PFSK-1 (cell line): Measurements from ENCODE around the gene CDKL5.

Source experiments
- FOXP2 ChIP-seq: optimal IDR thresholded peaks from 2 replicates; pipeline ENCODE3; 2011; ENCODE audit warnings: borderline replicate concordance, control low read depth, inconsistent platforms; ENCODE audit not compliant: insufficient read depth; ENCODE audit errors: extremely low read length, extremely low read depth
- POLR2AphosphoS5 ChIP-seq: IDR thresholded peaks from 2 replicates; pipeline ENCODE4 v1.6.1; 2012; ENCODE audit warnings: low read depth, mild to moderate bottlenecking, control low read depth, low read length, moderate library complexity
- REST ChIP-seq, 2 experiments: IDR thresholded peaks; 2 replicates each; pipeline versions ENCODE4 v1.6.1 to v1.8.0; 2011 to 2012; ENCODE audit warnings: low read depth in 2 of 2, low read length in 2 of 2, control low read depth in 1 of 2, inconsistent platforms in 1 of 2, mild to moderate bottlenecking in 1 of 2, moderate library complexity in 1 of 2; ENCODE audit not compliant: insufficient read depth in 1 of 2
- SIN3A ChIP-seq: IDR thresholded peaks from 2 replicates; pipeline ENCODE4 v1.6.1; 2012; ENCODE audit warnings: mild to moderate bottlenecking, low read length, moderate library complexity, borderline replicate concordance; ENCODE audit not compliant: insufficient read depth
- TAF1 ChIP-seq: IDR thresholded peaks from 2 replicates; pipeline ENCODE4 v1.6.1; 2012; ENCODE audit warnings: low read length, control low read depth, borderline replicate concordance; ENCODE audit not compliant: insufficient read depth

CDKL5 gene

GRCh38 chrX:18582910-18583493 lies 157.6 kb downstream of the CDKL5 start:
- TF ChIP-seq SIN3A (no peak), REST (IDR thresholded peaks at IDR 0.05; ENCODE audit: insufficient read depth in 1 of 2, low read depth in 2 of 2, low read length in 2 of 2) (no peak), POLR2AphosphoS5 (no peak), TAF1 (no peak), FOXP2 (no peak)

GRCh38 chrX:18591834-18592233 lies 166.4 kb downstream of the CDKL5 start:
- TF ChIP-seq SIN3A: no peak
- no peak for TF ChIP-seq TAF1
- TF ChIP-seq POLR2AphosphoS5: no peak
- TF ChIP-seq REST (IDR thresholded peaks at IDR 0.05; ENCODE audit: insufficient read depth in 1 of 2, low read depth in 2 of 2, low read length in 2 of 2): no peak
- TF ChIP-seq FOXP2: no peak

- TF ChIP-seq POLR2AphosphoS5 (no peak), SIN3A (no peak), FOXP2 (no peak), TAF1 (no peak), REST (IDR thresholded peaks at IDR 0.05; ENCODE audit: insufficient read depth in 1 of 2, low read depth in 2 of 2, low read length in 2 of 2) (no peak)
These were observed 168.7 kb downstream of the CDKL5 start for GRCh38 chrX:18594079-18594478.

GRCh38 chrX:18596096-18596495 lies 170.7 kb downstream of the CDKL5 start:
- no peak for TF ChIP-seq REST (IDR thresholded peaks at IDR 0.05; ENCODE audit: insufficient read depth in 1 of 2, low read depth in 2 of 2, low read length in 2 of 2)
- no peak for TF ChIP-seq SIN3A
- no peak for TF ChIP-seq FOXP2
- TF ChIP-seq POLR2AphosphoS5: no peak
- no peak for TF ChIP-seq TAF1

- TF ChIP-seq FOXP2 (no peak), TAF1 (no peak), SIN3A (no peak), REST (IDR thresholded peaks at IDR 0.05; ENCODE audit: insufficient read depth in 1 of 2, low read depth in 2 of 2, low read length in 2 of 2) (no peak), POLR2AphosphoS5 (no peak)
These were observed 173.0 kb downstream of the CDKL5 start for GRCh38 chrX:18598413-18598812.
